ENCODE data around the gene FMN2.

The FMN2 gene

GRCh38 chr1:240516069-240516468 lies 424.4 kb downstream of the FMN2 start:
- Histone ChIP-seq H3K79me2 (ENCODE audit: control insufficient read depth, insufficient read depth, low read length, unreplicated experiment) (no peaks in the 10 kb centered on the region), H3K27ac (ENCODE audit: low read depth, low read length) (no peak overlapping the region), H3K4me3 (ENCODE audit: low read depth, low read length) (no peak overlapping the region), H3K36me3 (ENCODE audit: insufficient read depth, low read length) (no peaks in the 10 kb centered on the region), H3K4me1 (ENCODE audit: control insufficient read depth, insufficient read depth, low read length, unreplicated experiment) (peaks cover 14% of the 10 kb centered on the region), H3K27me3 (ENCODE audit: insufficient read depth, low read length) (no peaks in the 10 kb centered on the region), H2AFZ (ENCODE audit: low read length, unreplicated experiment) (no peak overlapping the region)

- Histone ChIP-seq H3K36me3 (ENCODE audit: insufficient read depth, low read length) (no peaks in the 10 kb centered on the region), H3K27ac (ENCODE audit: low read depth, low read length) (no peak overlapping the region), H3K4me1 (ENCODE audit: control insufficient read depth, insufficient read depth, low read length, unreplicated experiment) (peaks cover 14% of the 10 kb centered on the region), H3K79me2 (ENCODE audit: control insufficient read depth, insufficient read depth, low read length, unreplicated experiment) (no peaks in the 10 kb centered on the region), H3K4me3 (ENCODE audit: low read depth, low read length) (no peak overlapping the region), H2AFZ (ENCODE audit: low read length, unreplicated experiment) (no peak overlapping the region), H3K27me3 (ENCODE audit: insufficient read depth, low read length) (no peaks in the 10 kb centered on the region)
These were observed 426.2 kb downstream of the FMN2 start for GRCh38 chr1:240517891-240518290.

- no peaks in the 10 kb centered on the region for H3K79me2 ChIP-seq (ENCODE audit: control insufficient read depth, insufficient read depth, low read length, unreplicated experiment)
- no peak overlapping the region for H3K4me3 ChIP-seq (ENCODE audit: low read depth, low read length)
- H3K27ac ChIP-seq (ENCODE audit: low read depth, low read length), result no peak overlapping the region
- H3K36me3 ChIP-seq (ENCODE audit: insufficient read depth, low read length), result no peaks in the 10 kb centered on the region
- no peak overlapping the region for H2AFZ ChIP-seq (ENCODE audit: low read length, unreplicated experiment)
- H3K4me1 ChIP-seq (ENCODE audit: control insufficient read depth, insufficient read depth, low read length, unreplicated experiment), result no peaks in the 10 kb centered on the region
- H3K27me3 ChIP-seq (ENCODE audit: insufficient read depth, low read length), result no peaks in the 10 kb centered on the region
These were observed 430.6 kb downstream of the FMN2 start for GRCh38 chr1:240522122-240522822.

- H3K36me3 ChIP-seq (ENCODE audit: insufficient read depth, low read length), result no peaks in the 10 kb centered on the region
- no peaks in the 10 kb centered on the region for H3K27me3 ChIP-seq (ENCODE audit: insufficient read depth, low read length)
- no peaks in the 10 kb centered on the region for H3K79me2 ChIP-seq (ENCODE audit: control insufficient read depth, insufficient read depth, low read length, unreplicated experiment)
- H3K4me3 ChIP-seq (ENCODE audit: low read depth, low read length), result no peak overlapping the region
- H3K4me1 ChIP-seq (ENCODE audit: control insufficient read depth, insufficient read depth, low read length, unreplicated experiment), result no peaks in the 10 kb centered on the region
- no peak overlapping the region for H2AFZ ChIP-seq (ENCODE audit: low read length, unreplicated experiment)
- H3K27ac ChIP-seq (ENCODE audit: low read depth, low read length), result no peak overlapping the region
These were observed 432.8 kb downstream of the FMN2 start for GRCh38 chr1:240524356-240525069.

Measured in ACC112 (cell line).